Measurements from ENCODE around the gene ABLIM3. TPM values are rescaled to one million over a fixed set of nuclear protein-coding genes. Genes with fewer than 3 reads are reported as not detected.

The ABLIM3 gene
- total RNA-seq, 1 experiment from 2014 or later = 14.3 TPM

DNA sequence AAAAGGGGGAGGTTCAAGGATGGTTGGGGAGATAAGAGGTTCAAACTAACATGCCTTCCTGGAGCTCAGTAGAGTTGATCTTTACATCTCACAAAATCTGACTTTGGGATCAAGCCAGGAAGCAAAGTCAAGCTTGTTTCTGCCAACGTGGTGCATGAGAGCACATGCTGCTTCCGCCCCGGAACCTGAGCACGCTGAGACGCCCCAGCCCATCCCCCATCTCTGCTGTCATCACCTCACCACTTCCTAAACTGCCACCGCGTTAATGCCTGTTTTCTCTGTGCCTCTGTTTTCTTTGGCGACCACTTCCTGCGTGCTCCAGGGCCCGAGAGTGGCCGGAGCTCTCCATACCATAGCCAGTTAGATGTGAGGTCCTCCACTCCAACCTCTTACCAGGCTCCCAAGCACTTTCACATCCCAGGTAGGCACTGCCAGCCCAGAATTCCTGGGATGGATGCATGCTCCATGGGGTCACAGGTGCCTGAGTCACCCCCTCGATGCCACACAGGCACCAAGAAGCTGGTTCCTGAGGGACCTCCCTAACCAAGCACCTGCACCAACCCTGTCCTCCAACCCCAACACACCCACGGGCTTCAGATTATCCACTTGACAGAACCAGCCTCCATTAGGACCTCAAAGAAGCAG is 99.2 kb downstream of the ABLIM3 start:
- ChIA-PET RAD21 (ENCODE audit: low non-redundant PET in 1 of 2, low total read pairs in 2 of 2, uncharacterized antibody in 2 of 2, unreplicated experiment in 2 of 2) (no interaction called here), CTCF (no interaction called here), POLR2A (no interaction called here)
- no peak overlapping the region for H3K4me2 ChIP-seq (ENCODE audit: low read length)
- no peak for ATAC-seq
- no peaks in the 10 kb centered on the region for H3K9me2 ChIP-seq (ENCODE audit: insufficient read depth)
- no peak for DNase-seq (ENCODE audit: low read depth, low spot score)
- no peak overlapping the region for H3K27ac ChIP-seq (ENCODE audit: low read depth, low read length)
- no peaks in the 10 kb centered on the region for H3K27me3 ChIP-seq (ENCODE audit: insufficient read depth, low read length)
- no peaks in the 10 kb centered on the region for H3K4me1 ChIP-seq (ENCODE audit: control insufficient read depth in 1 of 2, insufficient read depth in 2 of 2, low read length in 2 of 2)
- H2AFZ ChIP-seq (ENCODE audit: low read depth, low read length, poor library complexity, severe bottlenecking) = no peak overlapping the region
- TF ChIP-seq ZBTB33 (IDR thresholded peaks at IDR 0.05; ENCODE audit: extremely low read depth, insufficient replicate concordance, low read length) = no peak
- TF ChIP-seq MAX (IDR thresholded peaks at IDR 0.05) = no peak
- no peak for TF ChIP-seq POLR2A (IDR thresholded peaks at IDR 0.05; ENCODE audit: borderline replicate concordance, extremely low read depth, insufficient read depth, insufficient read length)
- no peak for TF ChIP-seq ELF1 (IDR thresholded peaks at IDR 0.05; ENCODE audit: borderline replicate concordance, low read depth)
- no peak for TF ChIP-seq SRF (IDR thresholded peaks at IDR 0.05; ENCODE audit: low read depth)
- TF ChIP-seq EGR1 (IDR thresholded peaks at IDR 0.05; ENCODE audit: low read depth) = no peak
- TF ChIP-seq TCF7L2 (IDR thresholded peaks at IDR 0.05; ENCODE audit: borderline replicate concordance, extremely low read depth, insufficient read depth, insufficient read length) = no peak
- TF ChIP-seq POLR2AphosphoS5 (IDR thresholded peaks at IDR 0.05; ENCODE audit: low read depth, low read length) = no peak
- TF ChIP-seq JUND (IDR thresholded peaks at IDR 0.05) = no peak
- no peak for TF ChIP-seq RAD21 (IDR thresholded peaks at IDR 0.05; ENCODE audit: low read depth)
- TF ChIP-seq, protein P1, sequence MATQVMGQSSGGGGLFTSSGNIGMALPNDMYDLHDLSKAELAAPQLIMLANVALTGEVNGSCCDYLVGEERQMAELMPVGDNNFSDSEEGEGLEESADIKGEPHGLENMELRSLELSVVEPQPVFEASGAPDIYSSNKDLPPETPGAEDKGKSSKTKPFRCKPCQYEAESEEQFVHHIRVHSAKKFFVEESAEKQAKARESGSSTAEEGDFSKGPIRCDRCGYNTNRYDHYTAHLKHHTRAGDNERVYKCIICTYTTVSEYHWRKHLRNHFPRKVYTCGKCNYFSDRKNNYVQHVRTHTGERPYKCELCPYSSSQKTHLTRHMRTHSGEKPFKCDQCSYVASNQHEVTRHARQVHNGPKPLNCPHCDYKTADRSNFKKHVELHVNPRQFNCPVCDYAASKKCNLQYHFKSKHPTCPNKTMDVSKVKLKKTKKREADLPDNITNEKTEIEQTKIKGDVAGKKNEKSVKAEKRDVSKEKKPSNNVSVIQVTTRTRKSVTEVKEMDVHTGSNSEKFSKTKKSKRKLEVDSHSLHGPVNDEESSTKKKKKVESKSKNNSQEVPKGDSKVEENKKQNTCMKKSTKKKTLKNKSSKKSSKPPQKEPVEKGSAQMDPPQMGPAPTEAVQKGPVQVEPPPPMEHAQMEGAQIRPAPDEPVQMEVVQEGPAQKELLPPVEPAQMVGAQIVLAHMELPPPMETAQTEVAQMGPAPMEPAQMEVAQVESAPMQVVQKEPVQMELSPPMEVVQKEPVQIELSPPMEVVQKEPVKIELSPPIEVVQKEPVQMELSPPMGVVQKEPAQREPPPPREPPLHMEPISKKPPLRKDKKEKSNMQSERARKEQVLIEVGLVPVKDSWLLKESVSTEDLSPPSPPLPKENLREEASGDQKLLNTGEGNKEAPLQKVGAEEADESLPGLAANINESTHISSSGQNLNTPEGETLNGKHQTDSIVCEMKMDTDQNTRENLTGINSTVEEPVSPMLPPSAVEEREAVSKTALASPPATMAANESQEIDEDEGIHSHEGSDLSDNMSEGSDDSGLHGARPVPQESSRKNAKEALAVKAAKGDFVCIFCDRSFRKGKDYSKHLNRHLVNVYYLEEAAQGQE (IDR thresholded peaks at IDR 0.05; ENCODE audit: low read depth) = no peak
- TF ChIP-seq CBX3 (IDR thresholded peaks at IDR 0.05; ENCODE audit: low read depth) = no peak
- TF ChIP-seq SP1 (IDR thresholded peaks at IDR 0.05; ENCODE audit: low read depth) = no peak
- no peak for TF ChIP-seq CEBPB (IDR thresholded peaks at IDR 0.05; ENCODE audit: low read depth)
- TF ChIP-seq EZH2phosphoT487 (IDR thresholded peaks at IDR 0.05; ENCODE audit: borderline replicate concordance) = no peak
- TF ChIP-seq, protein P2, sequence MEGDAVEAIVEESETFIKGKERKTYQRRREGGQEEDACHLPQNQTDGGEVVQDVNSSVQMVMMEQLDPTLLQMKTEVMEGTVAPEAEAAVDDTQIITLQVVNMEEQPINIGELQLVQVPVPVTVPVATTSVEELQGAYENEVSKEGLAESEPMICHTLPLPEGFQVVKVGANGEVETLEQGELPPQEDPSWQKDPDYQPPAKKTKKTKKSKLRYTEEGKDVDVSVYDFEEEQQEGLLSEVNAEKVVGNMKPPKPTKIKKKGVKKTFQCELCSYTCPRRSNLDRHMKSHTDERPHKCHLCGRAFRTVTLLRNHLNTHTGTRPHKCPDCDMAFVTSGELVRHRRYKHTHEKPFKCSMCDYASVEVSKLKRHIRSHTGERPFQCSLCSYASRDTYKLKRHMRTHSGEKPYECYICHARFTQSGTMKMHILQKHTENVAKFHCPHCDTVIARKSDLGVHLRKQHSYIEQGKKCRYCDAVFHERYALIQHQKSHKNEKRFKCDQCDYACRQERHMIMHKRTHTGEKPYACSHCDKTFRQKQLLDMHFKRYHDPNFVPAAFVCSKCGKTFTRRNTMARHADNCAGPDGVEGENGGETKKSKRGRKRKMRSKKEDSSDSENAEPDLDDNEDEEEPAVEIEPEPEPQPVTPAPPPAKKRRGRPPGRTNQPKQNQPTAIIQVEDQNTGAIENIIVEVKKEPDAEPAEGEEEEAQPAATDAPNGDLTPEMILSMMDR (IDR thresholded peaks at IDR 0.05 in 2 of 3, conservative IDR thresholded peaks at IDR 0.05 in 1 of 3; ENCODE audit: borderline replicate concordance in 1 of 3, insufficient read depth in 1 of 3, low read depth in 2 of 3, low read length in 2 of 3) = no peak
- no peak for TF ChIP-seq ZFX (IDR thresholded peaks at IDR 0.05)
- H4K20me1 ChIP-seq (ENCODE audit: insufficient read depth) = no peaks in the 10 kb centered on the region
- H3K79me2 ChIP-seq (ENCODE audit: insufficient read depth, low read length) = no peaks in the 10 kb centered on the region
- intact Hi-C loops (cut with micrococcal nuclease) = no loop called here
- H3K4me3 ChIP-seq (replicated peaks in 1 of 2; ENCODE audit: low read depth in 1 of 2, low read length in 2 of 2) = no peak overlapping the region
- no TSS peak for BruUV-seq (replicated peaks)
- H3K36me3 ChIP-seq (ENCODE audit: control insufficient read depth in 1 of 2, insufficient read depth in 2 of 2, low read length in 2 of 2) = no peaks in the 10 kb centered on the region
- H3K9ac ChIP-seq (ENCODE audit: low read length) = no peak overlapping the region
- H3K9me3 ChIP-seq (ENCODE audit: control insufficient read depth in 1 of 2, insufficient read depth in 1 of 2, low read depth in 1 of 2, low read length in 2 of 2) = no peaks in the 10 kb centered on the region

Data from HCT116 (cell line).